ENCODE measurements around the gene IL21R. TPM values are rescaled to one million over a fixed set of nuclear protein-coding genes. Genes with fewer than 3 reads are reported as not detected.

IL21R gene
- total RNA-seq, 1 experiment from 2014 or later, result not detected

GRCh38 chr16:27481282-27481934, 79.4 kb downstream of the IL21R start:
- Mint-ChIP-seq H3K27ac (ENCODE audit: unreplicated experiment) (no peak overlapping the region), H3K4me3 (ENCODE audit: low read depth, unreplicated experiment) (no peak overlapping the region), H3K9me3 (ENCODE audit: low read depth, unreplicated experiment) (no peaks in the 10 kb centered on the region), H3K36me3 (ENCODE audit: insufficient read depth, unreplicated experiment) (peaks cover 48% of the 10 kb centered on the region), H3K27me3 (ENCODE audit: unreplicated experiment) (no peaks in the 10 kb centered on the region), H3K4me1 (ENCODE audit: low read depth, unreplicated experiment) (no peaks in the 10 kb centered on the region)
- intact Hi-C loops (cut with micrococcal nuclease; ENCODE audit: unreplicated experiment), result no loop called here
- CTCF ChIA-PET, result interaction anchor here (0.9 to 1.0 kb wide), 2 partner anchors 14 to 16 kb away, joined by 3 read pairs; no protein-coding TSS in a partner anchor
- DNase-seq, result no peak
- TF ChIP-seq, protein P1, sequence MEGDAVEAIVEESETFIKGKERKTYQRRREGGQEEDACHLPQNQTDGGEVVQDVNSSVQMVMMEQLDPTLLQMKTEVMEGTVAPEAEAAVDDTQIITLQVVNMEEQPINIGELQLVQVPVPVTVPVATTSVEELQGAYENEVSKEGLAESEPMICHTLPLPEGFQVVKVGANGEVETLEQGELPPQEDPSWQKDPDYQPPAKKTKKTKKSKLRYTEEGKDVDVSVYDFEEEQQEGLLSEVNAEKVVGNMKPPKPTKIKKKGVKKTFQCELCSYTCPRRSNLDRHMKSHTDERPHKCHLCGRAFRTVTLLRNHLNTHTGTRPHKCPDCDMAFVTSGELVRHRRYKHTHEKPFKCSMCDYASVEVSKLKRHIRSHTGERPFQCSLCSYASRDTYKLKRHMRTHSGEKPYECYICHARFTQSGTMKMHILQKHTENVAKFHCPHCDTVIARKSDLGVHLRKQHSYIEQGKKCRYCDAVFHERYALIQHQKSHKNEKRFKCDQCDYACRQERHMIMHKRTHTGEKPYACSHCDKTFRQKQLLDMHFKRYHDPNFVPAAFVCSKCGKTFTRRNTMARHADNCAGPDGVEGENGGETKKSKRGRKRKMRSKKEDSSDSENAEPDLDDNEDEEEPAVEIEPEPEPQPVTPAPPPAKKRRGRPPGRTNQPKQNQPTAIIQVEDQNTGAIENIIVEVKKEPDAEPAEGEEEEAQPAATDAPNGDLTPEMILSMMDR (IDR thresholded peaks at IDR 0.05; ENCODE audit: unreplicated experiment), result no peak
- BruUV-seq (replicated peaks), result no TSS peak

DNA sequence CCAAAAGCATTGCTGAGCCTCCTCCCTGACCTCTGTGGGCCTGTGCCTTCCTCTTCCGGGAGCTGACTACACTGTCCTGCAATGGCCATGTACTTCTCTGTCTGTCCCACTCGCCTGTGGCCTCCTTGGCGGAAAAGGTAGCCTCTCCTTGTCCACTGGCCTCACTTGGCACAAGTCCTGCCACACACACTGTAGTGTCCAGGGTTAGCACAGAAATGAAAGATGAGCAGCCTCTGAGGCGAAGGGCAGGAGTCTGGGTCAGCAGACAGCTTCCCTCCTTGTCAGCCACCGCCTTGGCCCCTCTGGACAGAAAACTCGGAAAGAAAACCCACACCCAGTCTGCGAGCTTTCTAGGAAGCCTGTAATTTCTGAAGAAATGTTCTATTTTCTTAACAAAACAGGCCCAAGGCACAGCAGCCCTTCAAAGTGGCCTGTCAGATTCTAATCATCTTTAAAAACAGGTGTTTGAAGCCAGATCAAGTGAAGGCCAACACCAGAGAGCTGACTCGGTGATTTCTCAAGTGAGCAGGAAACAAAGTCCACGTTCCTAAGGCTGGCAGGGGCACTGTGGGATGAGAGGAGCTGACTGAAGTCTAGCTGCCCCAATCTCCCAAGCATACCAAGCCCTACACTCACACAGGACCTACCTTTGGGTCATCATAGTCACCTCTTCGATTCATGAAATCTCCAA, 80.6 kb downstream of the IL21R start:
- no peak for DNase-seq
- H3K27me3 Mint-ChIP-seq (ENCODE audit: unreplicated experiment), result no peaks in the 10 kb centered on the region
- TF ChIP-seq, protein P1 (IDR thresholded peaks at IDR 0.05; ENCODE audit: unreplicated experiment), result no peak
- no peak overlapping the region for H3K4me3 Mint-ChIP-seq (ENCODE audit: low read depth, unreplicated experiment)
- intact Hi-C loops (cut with micrococcal nuclease; ENCODE audit: unreplicated experiment), result no loop called here
- BruUV-seq (replicated peaks), result no TSS peak
- peaks cover 48% of the 10 kb centered on the region for H3K36me3 Mint-ChIP-seq (ENCODE audit: insufficient read depth, unreplicated experiment)
- CTCF ChIA-PET, result interaction anchor here (0.6 kb wide), 1 partner anchor 238 kb away, joined by 4 read pairs; no protein-coding TSS in a partner anchor
- no peak overlapping the region for H3K27ac Mint-ChIP-seq (ENCODE audit: unreplicated experiment)
- no peaks in the 10 kb centered on the region for H3K9me3 Mint-ChIP-seq (ENCODE audit: low read depth, unreplicated experiment)
- no peaks in the 10 kb centered on the region for H3K4me1 Mint-ChIP-seq (ENCODE audit: low read depth, unreplicated experiment)

GRCh38 chr16:27483088-27483437, 81.1 kb downstream of the IL21R start:
- CTCF ChIA-PET, result interaction anchor here (0.6 kb wide), 1 partner anchor 238 kb away, joined by 4 read pairs; no protein-coding TSS in a partner anchor

GRCh38 chr16:27483624-27484023, 81.7 kb downstream of the IL21R start:
- Mint-ChIP-seq H3K27ac (ENCODE audit: unreplicated experiment) (no peak overlapping the region), H3K27me3 (ENCODE audit: unreplicated experiment) (no peaks in the 10 kb centered on the region), H3K4me1 (ENCODE audit: low read depth, unreplicated experiment) (no peaks in the 10 kb centered on the region), H3K4me3 (ENCODE audit: low read depth, unreplicated experiment) (no peak overlapping the region), H3K9me3 (ENCODE audit: low read depth, unreplicated experiment) (no peaks in the 10 kb centered on the region), H3K36me3 (ENCODE audit: insufficient read depth, unreplicated experiment) (peaks cover 44% of the 10 kb centered on the region)
- DNase-seq, result no peak
- CTCF ChIA-PET, result no interaction called here
- TF ChIP-seq, protein P1 (IDR thresholded peaks at IDR 0.05; ENCODE audit: unreplicated experiment), result no peak
- intact Hi-C loops (cut with micrococcal nuclease; ENCODE audit: unreplicated experiment), result no loop called here
- no TSS peak for BruUV-seq (replicated peaks)

More at GRCh38 chr16:27483088-27483437, 81.1 kb downstream of the IL21R start:
- no peaks in the 10 kb centered on the region for H3K27me3 Mint-ChIP-seq (ENCODE audit: unreplicated experiment)
- TF ChIP-seq, protein P1 (IDR thresholded peaks at IDR 0.05; ENCODE audit: unreplicated experiment), result no peak
- peaks cover 47% of the 10 kb centered on the region for H3K36me3 Mint-ChIP-seq (ENCODE audit: insufficient read depth, unreplicated experiment)
- no peaks in the 10 kb centered on the region for H3K4me1 Mint-ChIP-seq (ENCODE audit: low read depth, unreplicated experiment)
- no peaks in the 10 kb centered on the region for H3K9me3 Mint-ChIP-seq (ENCODE audit: low read depth, unreplicated experiment)
- DNase-seq, result no peak
- BruUV-seq (replicated peaks), result no TSS peak
- no peak overlapping the region for H3K4me3 Mint-ChIP-seq (ENCODE audit: low read depth, unreplicated experiment)
- H3K27ac Mint-ChIP-seq (ENCODE audit: unreplicated experiment), result no peak overlapping the region
- intact Hi-C loops (cut with micrococcal nuclease; ENCODE audit: unreplicated experiment), result no loop called here

Measured in Calu3 (cell line).